ENCODE measurements around the gene BUB1. TPM values are rescaled to one million over a fixed set of nuclear protein-coding genes. Genes with fewer than 3 reads are reported as not detected.
"Not testable (repeated sequence)": the region's sequence is repeated elsewhere in the genome, so short reads cannot be mapped to it uniquely, and the experiment has no call there.

Gene BUB1
- total and polyA plus RNA-seq, 9 donors: 9.0 to 14.5 (median 10.7) TPM

DNA sequence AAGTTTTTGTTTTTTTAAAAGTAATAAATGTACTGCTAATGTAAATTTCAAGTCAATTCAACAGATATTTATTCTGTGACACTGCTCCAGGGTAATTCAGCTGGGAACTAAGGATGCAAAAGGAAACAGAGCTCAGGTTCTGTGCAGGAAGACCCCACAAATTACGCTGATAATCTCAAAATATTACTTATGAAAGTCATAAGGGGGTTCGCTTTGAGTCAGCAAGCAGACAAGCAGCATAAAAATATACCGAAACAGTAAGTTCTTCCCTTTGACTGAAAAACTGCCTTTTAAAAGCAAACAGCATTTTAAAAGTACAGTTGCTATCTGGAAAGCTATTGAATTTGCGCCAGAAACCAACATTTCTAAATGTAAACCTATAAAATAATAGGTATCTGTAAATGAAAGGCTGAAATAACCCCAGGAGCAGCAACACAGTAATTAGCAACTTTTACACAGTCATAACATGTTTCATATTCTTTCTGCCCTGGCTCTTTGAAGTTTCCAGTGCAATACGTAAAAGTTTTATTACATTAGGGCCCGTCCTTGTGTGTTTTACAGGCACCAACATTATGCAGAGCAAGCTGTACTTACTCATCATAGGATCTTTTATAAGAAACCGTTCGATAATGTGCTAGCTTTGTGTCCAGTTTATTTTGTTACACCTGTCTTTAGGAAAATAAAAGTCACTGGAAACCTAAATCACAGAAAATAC, 68.9 kb downstream of the BUB1 start:
- H3K4me3 ChIP-seq (ENCODE audit: low read length); DNase-seq; H3K27ac ChIP-seq (ENCODE audit: low read length); H3K9me3 ChIP-seq (replicated peaks; ENCODE audit: control insufficient read depth, low read depth, low read length); H3K36me3 ChIP-seq (ENCODE audit: control insufficient read depth, insufficient read depth, low read length); H3K4me1 ChIP-seq (ENCODE audit: control insufficient read depth, insufficient read depth, low read length); H3K27me3 ChIP-seq (ENCODE audit: control insufficient read depth, insufficient read depth, low read length): not testable (repeated sequence)
- WGBS (ENCODE audit: insufficient coverage): no CpG with 5 or more reads among the region's 8 CpGs

DNA sequence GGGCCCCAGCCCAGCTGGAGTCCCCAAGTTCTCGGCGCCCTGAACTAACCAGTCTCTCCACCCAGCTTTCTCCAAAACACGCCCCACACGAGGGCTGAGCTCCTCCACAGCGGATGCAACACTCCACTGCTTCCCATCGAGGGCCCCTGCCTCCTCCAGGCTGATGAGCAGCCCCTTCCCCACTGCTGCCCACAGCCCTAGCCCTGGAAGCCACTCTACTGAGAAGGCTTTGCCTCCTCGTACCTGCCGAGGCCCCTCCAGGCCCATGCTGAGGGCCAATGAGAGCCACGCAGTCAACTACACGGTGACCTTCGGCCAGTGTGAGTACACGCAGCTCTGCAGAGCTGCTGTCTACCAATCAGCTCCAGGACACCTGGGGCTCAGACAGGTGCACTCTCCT, 72.8 kb downstream of the BUB1 start:
- DNase-seq; H3K4me1 ChIP-seq (ENCODE audit: control insufficient read depth, insufficient read depth, low read length): not testable (repeated sequence)
- 83% methylated on average over 2 of the region's 12 CpGs for WGBS (ENCODE audit: insufficient coverage)

DNA sequence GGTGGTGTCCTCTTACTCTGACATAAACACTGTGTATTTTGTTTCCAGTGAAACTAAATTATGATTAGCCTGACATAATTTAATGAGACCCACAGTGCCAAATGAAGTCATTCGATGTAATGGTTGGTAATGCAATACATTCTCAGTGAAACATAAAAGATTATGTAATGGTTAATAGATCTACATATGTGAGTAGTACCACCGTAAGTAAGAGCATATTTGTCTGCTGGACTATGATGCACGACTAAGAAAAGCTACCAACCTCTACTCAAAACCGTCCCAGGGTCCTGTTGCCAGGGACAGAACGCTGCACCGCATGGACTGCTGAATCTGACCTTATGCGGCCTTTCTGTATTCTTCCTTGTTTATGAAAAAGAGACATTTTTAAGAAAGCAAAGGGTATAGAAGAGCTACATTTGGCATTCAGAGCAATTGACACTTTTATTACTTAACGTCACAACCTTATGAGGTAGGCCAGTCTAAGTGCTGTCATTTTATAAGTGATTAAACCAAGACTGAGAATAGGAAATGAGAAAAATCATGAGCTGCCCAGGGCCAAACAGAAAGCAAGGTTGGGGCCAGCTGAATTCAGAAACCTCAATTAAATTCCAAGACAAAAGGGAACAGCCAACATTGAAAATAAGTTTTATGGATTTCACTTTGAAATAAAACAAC, 73.8 kb downstream of the BUB1 start:
- not testable (repeated sequence) for H3K4me1 ChIP-seq (ENCODE audit: control insufficient read depth, insufficient read depth, low read length); DNase-seq; H3K4me3 ChIP-seq (ENCODE audit: low read length); H3K9me3 ChIP-seq (replicated peaks; ENCODE audit: control insufficient read depth, low read depth, low read length); H3K27me3 ChIP-seq (ENCODE audit: control insufficient read depth, insufficient read depth, low read length); H3K36me3 ChIP-seq (ENCODE audit: control insufficient read depth, insufficient read depth, low read length); H3K27ac ChIP-seq (ENCODE audit: low read length)
- WGBS (ENCODE audit: insufficient coverage): no CpG with 5 or more reads among the region's 8 CpGs

More for the DNA sequence above, 72.8 kb downstream of the BUB1 start:
- H3K36me3 ChIP-seq (ENCODE audit: control insufficient read depth, insufficient read depth, low read length); H3K27ac ChIP-seq (ENCODE audit: low read length); H3K27me3 ChIP-seq (ENCODE audit: control insufficient read depth, insufficient read depth, low read length); H3K9me3 ChIP-seq (replicated peaks; ENCODE audit: control insufficient read depth, low read depth, low read length); H3K4me3 ChIP-seq (ENCODE audit: low read length): not testable (repeated sequence)

DNA sequence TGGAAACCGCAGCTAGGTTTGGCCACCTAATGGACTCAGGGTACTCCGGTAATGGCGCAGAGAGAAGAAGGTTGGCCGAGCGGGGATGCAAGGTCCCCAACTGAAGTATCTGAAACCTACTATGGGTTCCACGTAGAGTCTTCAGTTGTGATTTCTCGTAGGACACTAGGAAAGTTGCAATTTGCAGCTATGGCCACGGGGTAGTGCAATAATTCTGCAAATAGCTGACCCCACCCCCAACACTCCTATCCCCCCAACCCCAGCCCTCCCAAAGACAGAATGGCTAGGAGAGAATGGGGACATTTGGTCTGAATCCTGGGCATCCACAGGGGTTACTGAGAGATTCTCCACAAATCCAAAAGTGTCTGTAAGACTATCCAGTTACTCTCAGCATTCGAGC, 75.7 kb downstream of the BUB1 start:
- H3K36me3 ChIP-seq (ENCODE audit: control insufficient read depth, insufficient read depth, low read length); H3K4me1 ChIP-seq (ENCODE audit: control insufficient read depth, insufficient read depth, low read length); H3K27ac ChIP-seq (ENCODE audit: low read length); H3K4me3 ChIP-seq (ENCODE audit: low read length); DNase-seq; H3K9me3 ChIP-seq (replicated peaks; ENCODE audit: control insufficient read depth, low read depth, low read length); H3K27me3 ChIP-seq (ENCODE audit: control insufficient read depth, insufficient read depth, low read length): not testable (repeated sequence)
- WGBS (ENCODE audit: insufficient coverage): no CpG with 5 or more reads among the region's 9 CpGs

DNA sequence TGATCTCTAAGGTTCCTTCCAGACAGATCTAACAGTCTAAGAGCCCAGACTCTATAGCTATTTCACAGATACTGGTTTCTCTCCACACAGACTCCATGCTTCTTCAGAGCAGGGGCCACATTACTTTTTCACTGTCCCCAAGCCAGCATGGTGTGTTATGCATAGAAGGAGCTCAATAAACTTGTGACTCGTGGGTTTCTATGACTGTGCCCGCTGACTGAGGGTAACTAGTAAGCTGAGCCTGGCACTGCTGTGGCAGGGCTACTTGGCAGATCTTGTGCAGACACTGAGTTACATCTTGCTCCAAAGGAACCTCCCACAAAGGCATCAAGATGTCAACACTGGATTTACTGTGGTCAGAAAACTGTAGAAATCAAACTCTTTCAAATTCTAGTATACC, 85.9 kb downstream of the BUB1 start:
- no CpG with 5 or more reads among the region's 2 CpGs for WGBS (ENCODE audit: insufficient coverage)
- H3K36me3 ChIP-seq (ENCODE audit: control insufficient read depth, insufficient read depth, low read length); H3K4me3 ChIP-seq (ENCODE audit: low read length); H3K9me3 ChIP-seq (replicated peaks; ENCODE audit: control insufficient read depth, low read depth, low read length); DNase-seq; H3K27me3 ChIP-seq (ENCODE audit: control insufficient read depth, insufficient read depth, low read length); H3K27ac ChIP-seq (ENCODE audit: low read length); H3K4me1 ChIP-seq (ENCODE audit: control insufficient read depth, insufficient read depth, low read length): not testable (repeated sequence)

DNA sequence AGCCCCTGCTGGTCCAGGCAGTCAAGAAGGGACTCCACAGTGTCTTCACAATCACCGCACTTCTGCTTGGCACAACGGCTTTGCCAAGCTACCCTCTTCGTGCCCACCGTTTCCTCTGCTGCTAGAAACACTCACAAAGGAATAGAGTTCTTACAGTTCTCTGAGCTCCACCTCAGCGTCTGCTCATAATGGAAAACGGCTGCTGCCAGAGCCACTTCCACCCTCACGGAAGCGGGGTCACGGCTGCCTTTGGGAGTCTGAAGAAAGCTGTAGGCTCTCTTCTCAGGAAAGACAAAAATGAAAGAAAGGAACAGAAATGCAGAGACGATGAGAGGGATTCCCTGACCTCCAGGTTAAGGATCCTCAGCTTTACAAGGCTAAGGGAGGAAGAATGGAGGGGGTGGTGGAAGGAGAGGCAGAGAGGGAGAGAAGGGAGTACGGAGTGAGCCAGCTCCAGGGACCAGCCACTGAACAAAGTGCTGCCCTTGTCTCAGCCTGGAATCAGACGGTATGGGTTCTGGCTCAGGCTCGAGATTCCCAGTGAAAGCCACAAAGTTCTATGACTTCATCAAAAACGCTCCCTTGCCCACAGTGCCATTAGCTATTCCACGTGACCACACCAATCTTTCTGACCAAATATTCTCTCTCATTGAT, 88.1 kb downstream of the BUB1 start:
- DNase-seq; H3K4me3 ChIP-seq (ENCODE audit: low read length); H3K27ac ChIP-seq (ENCODE audit: low read length); H3K27me3 ChIP-seq (ENCODE audit: control insufficient read depth, insufficient read depth, low read length); H3K4me1 ChIP-seq (ENCODE audit: control insufficient read depth, insufficient read depth, low read length); H3K36me3 ChIP-seq (ENCODE audit: control insufficient read depth, insufficient read depth, low read length); H3K9me3 ChIP-seq (replicated peaks; ENCODE audit: control insufficient read depth, low read depth, low read length): not testable (repeated sequence)
- no CpG with 5 or more reads among the region's 15 CpGs for WGBS (ENCODE audit: insufficient coverage)

DNA sequence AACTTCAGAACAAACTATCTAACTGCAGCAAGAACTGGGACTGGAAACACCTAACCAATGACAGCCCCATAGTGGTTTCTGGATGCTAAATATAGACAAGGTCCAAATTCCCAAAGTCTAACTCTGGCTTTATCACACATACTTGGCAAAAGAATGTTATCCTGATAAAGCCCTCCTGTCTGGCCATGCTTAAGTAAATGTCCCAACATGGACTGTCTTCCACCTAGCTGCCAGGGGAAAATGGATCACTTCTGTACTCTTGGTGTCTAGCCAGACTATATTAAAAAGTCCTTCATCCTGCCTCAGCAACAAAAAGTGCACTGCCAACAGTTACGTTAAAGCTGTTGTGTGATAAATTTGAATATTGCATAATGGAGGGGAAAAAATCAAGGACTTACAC, 89.3 kb downstream of the BUB1 start:
- H3K27ac ChIP-seq (ENCODE audit: low read length); DNase-seq; H3K4me1 ChIP-seq (ENCODE audit: control insufficient read depth, insufficient read depth, low read length); H3K4me3 ChIP-seq (ENCODE audit: low read length); H3K36me3 ChIP-seq (ENCODE audit: control insufficient read depth, insufficient read depth, low read length); H3K27me3 ChIP-seq (ENCODE audit: control insufficient read depth, insufficient read depth, low read length); H3K9me3 ChIP-seq (replicated peaks; ENCODE audit: control insufficient read depth, low read depth, low read length): not testable (repeated sequence)
- WGBS (ENCODE audit: insufficient coverage): no CpG with 5 or more reads among the region's 1 CpG

Other genes starting within 250 kb of the BUB1 start
- 3.8 TPM for gene LIMS4, start 205.2 kb downstream of the BUB1 start, total RNA-seq
- 1 to 10 TPM; 2.6 to 4.6 (median 3.1) TPM for gene LIMS4, start 205.2 kb downstream of the BUB1 start, polyA plus RNA-seq (ENCODE audit: insufficient read depth in 1 of 8, insufficient read length in 8 of 8, low replicate concordance in 1 of 8)
- gene RGPD6, start 100.8 kb downstream of the BUB1 start, total RNA-seq: 26.2 TPM
- 10 to 100 TPM; 13.5 to 24.2 (median 20.1) TPM for gene RGPD6, start 100.8 kb downstream of the BUB1 start, polyA plus RNA-seq (ENCODE audit: insufficient read depth in 1 of 8, insufficient read length in 8 of 8, low replicate concordance in 1 of 8)
- gene ACOXL, start 54.5 kb upstream of the BUB1 start, total RNA-seq: 0.09 TPM
- gene ACOXL, start 54.5 kb upstream of the BUB1 start, polyA plus RNA-seq (ENCODE audit: insufficient read depth in 1 of 8, insufficient read length in 8 of 8, low replicate concordance in 1 of 8): under 1 TPM; 0.08 to 0.56 (median 0.30) TPM

Data from muscle of leg (tissue), 11 donors.